K562 (cell line): ENCODE results near the gene CEP89. TPM values are rescaled to one million over a fixed set of nuclear protein-coding genes. Genes with fewer than 3 reads are reported as not detected.

Experiments used
- ATF4 ChIP-seq: fragments of 450-650 bp; formaldehyde crosslinking; IDR thresholded peaks from 2 replicates; pipeline ENCODE4 v1.4.0; 2022; ENCODE audit warnings: mild to moderate bottlenecking, moderate library complexity
- ATF7 ChIP-seq: fragments of 450-650 bp; IDR thresholded peaks from 2 replicates; pipeline ENCODE4 v1.7.1; 2014; ENCODE audit warnings: mild to moderate bottlenecking, moderate library complexity
- BCL6 ChIP-seq: fragments of 250-450 bp; sonication (Bioruptor Pico); IDR thresholded peaks from 2 replicates; pipeline ENCODE4 v1.4.0; 2020
- CHD7 ChIP-seq: fragments of 200-600 bp; sonication (generic); IDR thresholded peaks from one replicate; pipeline ENCODE4 v1.6.1; 2012; ENCODE audit warnings: mild to moderate bottlenecking, low read depth, low read length, inconsistent platforms
- E2F3 ChIP-seq: fragments of 250-450 bp; sonication (Bioruptor Pico); IDR thresholded peaks from 2 replicates; pipeline ENCODE4 v1.4.0; 2020; ENCODE audit warnings: mild to moderate bottlenecking
- KHSRP ChIP-seq: fragments of 450-650 bp; IDR thresholded peaks from 2 replicates; pipeline ENCODE4 v1.6.1; 2017
- KLF13 ChIP-seq: fragments of 450-650 bp; IDR thresholded peaks from 2 replicates; pipeline ENCODE4 v1.6.1; 2016; ENCODE audit warnings: missing genetic modification characterization, low read depth, mild to moderate bottlenecking, missing compliant biosample characterization, moderate library complexity, borderline replicate concordance
- NCOA4 ChIP-seq: fragments of 450-650 bp; IDR thresholded peaks from 2 replicates; pipeline ENCODE4 v1.6.1; 2018; ENCODE audit warnings: mild to moderate bottlenecking; ENCODE audit not compliant: partially characterized antibody
- NFRKB ChIP-seq: fragments of 450-650 bp; IDR thresholded peaks from 2 replicates; pipeline ENCODE4 v1.6.1; 2016; ENCODE audit warnings: low read depth
- SNRNP70 ChIP-seq: fragments of 200-400 bp; formaldehyde crosslinking; optimal IDR thresholded peaks from 2 replicates; pipeline ENCODE3; 2017; ENCODE audit warnings: low read depth, low read length
- ZNF253 ChIP-seq: fragments of 250-450 bp; sonication (Bioruptor Pico); conservative IDR thresholded peaks from 2 replicates; pipeline ENCODE4 v1.6.1; 2021; ENCODE audit warnings: mild to moderate bottlenecking
- ZNF778 ChIP-seq: fragments of 450-650 bp; formaldehyde crosslinking; IDR thresholded peaks from 2 replicates; pipeline ENCODE4 v1.4.0; 2020; ENCODE audit warnings: mild to moderate bottlenecking, moderate library complexity
- polyA plus RNA-seq, 8 experiments: library from polyadenylated mRNA; depleted of rRNA in 4 of 8; stranded (reverse) in 5 of 8; unstranded in 3 of 8; fragments of >200 nt; fragmentation: Nextera tagmentation in 2 of 8; fragmentation: Illumina TruSeq in 1 of 8; extraction: Ambion mirVana in 2 of 8; extraction: Trizol in 1 of 8; gene quantifications; 2 replicates each; pipeline versions ENCODE4 v1.2.1 to v1.2.3, GENCODE V29; 2011 to 2014; ENCODE audit warnings: inconsistent platforms in 1 of 8, missing spikeins in 1 of 8
- total RNA-seq, 7 experiments: library from RNA; depleted of rRNA in 6 of 7; stranded (reverse); fragments of >200 nt in 6 of 7; fragmentation: Illumina TruSeq in 2 of 7; extraction: Trizol in 2 of 7; gene quantifications; 2 replicates each; pipeline versions ENCODE4 v1.2.1 to v1.2.3, GENCODE V29; 2011 to 2021; ENCODE audit warnings: low replicate concordance in 1 of 7
- TF ChIP-seq, protein P1 (sequence below): sonication (generic); formaldehyde crosslinking; IDR thresholded peaks from 2 replicates; pipeline ENCODE4 v1.8.1; 2023; ENCODE audit warnings: missing genetic modification reagents, mild to moderate bottlenecking, borderline replicate concordance

The CEP89 gene
- total and polyA plus RNA-seq, 9 of the 15 experiments (the other 6 are each of a cell fraction or from before 2014, with no cell fraction given), result 5.5 to 15.0 (median 7.2) TPM

GRCh38 chr19:32909257-32909656 lies 62.5 kb downstream of the CEP89 start (continued):
- TF ChIP-seq CHD7, result no peak
- no peak for TF ChIP-seq ZNF778 (CRISPR knock-in tag)
- no peak for TF ChIP-seq KLF13 (tag)
- no peak for TF ChIP-seq ZNF253 (CRISPR knock-in tag)
- TF ChIP-seq ATF7, result peak; percentile 83
- TF ChIP-seq E2F3, result no peak
- no peak for TF ChIP-seq NCOA4
- TF ChIP-seq KHSRP, result no peak
- TF ChIP-seq, protein P1, sequence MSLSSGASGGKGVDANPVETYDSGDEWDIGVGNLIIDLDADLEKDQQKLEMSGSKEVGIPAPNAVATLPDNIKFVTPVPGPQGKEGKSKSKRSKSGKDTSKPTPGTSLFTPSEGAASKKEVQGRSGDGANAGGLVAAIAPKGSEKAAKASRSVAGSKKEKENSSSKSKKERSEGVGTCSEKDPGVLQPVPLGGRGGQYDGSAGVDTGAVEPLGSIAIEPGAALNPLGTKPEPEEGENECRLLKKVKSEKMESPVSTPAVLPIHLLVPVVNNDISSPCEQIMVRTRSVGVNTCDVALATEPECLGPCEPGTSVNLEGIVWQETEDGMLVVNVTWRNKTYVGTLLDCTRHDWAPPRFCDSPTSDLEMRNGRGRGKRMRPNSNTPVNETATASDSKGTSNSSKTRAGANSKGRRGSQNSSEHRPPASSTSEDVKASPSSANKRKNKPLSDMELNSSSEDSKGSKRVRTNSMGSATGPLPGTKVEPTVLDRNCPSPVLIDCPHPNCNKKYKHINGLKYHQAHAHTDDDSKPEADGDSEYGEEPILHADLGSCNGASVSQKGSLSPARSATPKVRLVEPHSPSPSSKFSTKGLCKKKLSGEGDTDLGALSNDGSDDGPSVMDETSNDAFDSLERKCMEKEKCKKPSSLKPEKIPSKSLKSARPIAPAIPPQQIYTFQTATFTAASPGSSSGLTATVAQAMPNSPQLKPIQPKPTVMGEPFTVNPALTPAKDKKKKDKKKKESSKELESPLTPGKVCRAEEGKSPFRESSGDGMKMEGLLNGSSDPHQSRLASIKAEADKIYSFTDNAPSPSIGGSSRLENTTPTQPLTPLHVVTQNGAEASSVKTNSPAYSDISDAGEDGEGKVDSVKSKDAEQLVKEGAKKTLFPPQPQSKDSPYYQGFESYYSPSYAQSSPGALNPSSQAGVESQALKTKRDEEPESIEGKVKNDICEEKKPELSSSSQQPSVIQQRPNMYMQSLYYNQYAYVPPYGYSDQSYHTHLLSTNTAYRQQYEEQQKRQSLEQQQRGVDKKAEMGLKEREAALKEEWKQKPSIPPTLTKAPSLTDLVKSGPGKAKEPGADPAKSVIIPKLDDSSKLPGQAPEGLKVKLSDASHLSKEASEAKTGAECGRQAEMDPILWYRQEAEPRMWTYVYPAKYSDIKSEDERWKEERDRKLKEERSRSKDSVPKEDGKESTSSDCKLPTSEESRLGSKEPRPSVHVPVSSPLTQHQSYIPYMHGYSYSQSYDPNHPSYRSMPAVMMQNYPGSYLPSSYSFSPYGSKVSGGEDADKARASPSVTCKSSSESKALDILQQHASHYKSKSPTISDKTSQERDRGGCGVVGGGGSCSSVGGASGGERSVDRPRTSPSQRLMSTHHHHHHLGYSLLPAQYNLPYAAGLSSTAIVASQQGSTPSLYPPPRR (CRISPR knock-in tag), result no peak
- no peak for TF ChIP-seq BCL6 (CRISPR knock-in tag)
- no peak for TF ChIP-seq NFRKB
- TF ChIP-seq ATF4 (CRISPR knock-in tag), result peak; percentile 94
- no peak for TF ChIP-seq SNRNP70
